Mucosa of gallbladder (tissue), 1 donor: Measurements from ENCODE around the gene CDNF. TPM values are rescaled to one million over a fixed set of nuclear protein-coding genes. Genes with fewer than 3 reads are reported as not detected.
"Not testable (repeated sequence)": the region's sequence is repeated elsewhere in the genome, so short reads cannot be mapped to it uniquely, and the experiment has no call there.

Experiments
- DNase-seq: peaks from one replicate; pipeline ENCODE4 v3.0.0-alpha.2; 2020; ENCODE audit warnings: low spot score
- total RNA-seq: library from RNA; stranded (reverse); gene quantifications from one replicate; pipeline ENCODE4 v1.2.1, GENCODE V29; 2021
- donor health status: DM: no; HTN: no; CAD: no.

Gene CDNF
- 0.98 TPM for total RNA-seq

GRCh38 chr10:14837757-14838581 is at the start of gene CDNF, which contains the start of the genes HSPA14 and MSANTD7:
Gene CDNF (minus strand): TSS chr10:14838037. CDS start chr10:14837946, 91 bp downstream.
Gene HSPA14 (plus strand): TSS chr10:14838306. CDS start chr10:14838403, 97 bp downstream.
Gene MSANTD7 (plus strand): TSS chr10:14838306. CDS start chr10:14842285, 3,979 bp downstream.
- peak; percentile 100 for DNase-seq

- no peak for DNase-seq
These were observed 46.2 kb upstream of the CDNF start for GRCh38 chr10:14884082-14884481.

- DNase-seq = no peak
These were observed 42.4 kb upstream of the CDNF start for GRCh38 chr10:14880229-14880628.

GRCh38 chr10:14879928-14880193 is 42.0 kb upstream of the CDNF start:
- DNase-seq = no peak

- no peak for DNase-seq
These were observed 41.5 kb upstream of the CDNF start for GRCh38 chr10:14879124-14879927.

GRCh38 chr10:14878266-14879123 is 40.7 kb upstream of the CDNF start, which contains the start of gene SUV39H2:
Gene SUV39H2 (plus strand): TSS chr10:14878866. CDS start chr10:14878889, 23 bp downstream.
- DNase-seq = peak; percentile 96

GRCh38 chr10:14876764-14877163 is 38.9 kb upstream of the CDNF start:
- DNase-seq = no peak

GRCh38 chr10:14875941-14876340 is 38.1 kb upstream of the CDNF start:
- DNase-seq = no peak

- DNase-seq = no peak
These were observed 35.4 kb upstream of the CDNF start for GRCh38 chr10:14873090-14873760.

- not testable (repeated sequence) for DNase-seq
These were observed 27.0 kb upstream of the CDNF start for GRCh38 chr10:14864871-14865270.

- DNase-seq = not testable (repeated sequence)
These were observed 26.6 kb upstream of the CDNF start for GRCh38 chr10:14864466-14864865.

GRCh38 chr10:14860791-14861190 is 23.0 kb upstream of the CDNF start:
- DNase-seq = peak; percentile 65

GRCh38 chr10:14859775-14860174 is 21.9 kb upstream of the CDNF start:
- DNase-seq = no peak

- DNase-seq = no peak
These were observed 21.2 kb upstream of the CDNF start for GRCh38 chr10:14859043-14859442.

GRCh38 chr10:14858338-14858960 is 20.6 kb upstream of the CDNF start:
- no peak for DNase-seq

- no peak for DNase-seq
These were observed 17.6 kb upstream of the CDNF start for GRCh38 chr10:14855453-14855852.

- DNase-seq = no peak
These were observed 14.4 kb upstream of the CDNF start for GRCh38 chr10:14852236-14852635.

GRCh38 chr10:14844948-14845347 is 7.1 kb upstream of the CDNF start:
- DNase-seq = no peak

- DNase-seq = no peak
These were observed 5.6 kb upstream of the CDNF start for GRCh38 chr10:14843327-14843988.

- no peak for DNase-seq
These were observed 2.3 kb upstream of the CDNF start for GRCh38 chr10:14840178-14840577.
